ENCODE data around the gene RBM23. TPM values are rescaled to one million over a fixed set of nuclear protein-coding genes. Genes with fewer than 3 reads are reported as not detected.
"Not testable (repeated sequence)": the region's sequence is repeated elsewhere in the genome, so short reads cannot be mapped to it uniquely, and the experiment has no call there.

Gene RBM23
- total RNA-seq, 1 experiment from 2014 or later = 64.1 TPM

GRCh38 chr14:22919601-22919921, 612 bp upstream of the RBM23 start:
- no peak for DNase-seq (ENCODE audit: low spot score)

GRCh38 chr14:22915886-22916521, 2.9 kb downstream of the RBM23 start:
- DNase-seq (ENCODE audit: low spot score) = no peak

GRCh38 chr14:22914836-22915235, 4.1 kb downstream of the RBM23 start:
- DNase-seq (ENCODE audit: low spot score) = not testable (repeated sequence)

GRCh38 chr14:22910916-22911315, 8.0 kb downstream of the RBM23 start:
- DNase-seq (ENCODE audit: low spot score) = no peak

- DNase-seq (ENCODE audit: low spot score) = no peak
Observed at GRCh38 chr14:22908601-22909000, 10.3 kb downstream of the RBM23 start.

- no peak for DNase-seq (ENCODE audit: low spot score)
Observed at GRCh38 chr14:22907429-22907828, 11.5 kb downstream of the RBM23 start.

GRCh38 chr14:22906073-22906472, 12.9 kb downstream of the RBM23 start:
- no peak for DNase-seq (ENCODE audit: low spot score)

- DNase-seq (ENCODE audit: low spot score) = no peak
Observed at GRCh38 chr14:22905627-22906026, 13.3 kb downstream of the RBM23 start.

- no peak for DNase-seq (ENCODE audit: low spot score)
Observed at GRCh38 chr14:22903742-22904087, 15.2 kb downstream of the RBM23 start.

- no peak for DNase-seq (ENCODE audit: low spot score)
Observed at GRCh38 chr14:22901799-22902198, 17.1 kb downstream of the RBM23 start.

GRCh38 chr14:22900081-22900799, 18.7 kb downstream of the RBM23 start:
- DNase-seq (ENCODE audit: low spot score) = peak; percentile 49

- DNase-seq (ENCODE audit: low spot score) = peak; percentile 30
Observed at GRCh38 chr14:22898302-22899090, 20.5 kb downstream of the RBM23 start.

GRCh38 chr14:22897357-22897756, 21.6 kb downstream of the RBM23 start:
- no peak for DNase-seq (ENCODE audit: low spot score)

GRCh38 chr14:22896760-22897159, 22.2 kb downstream of the RBM23 start:
- DNase-seq (ENCODE audit: low spot score) = no peak

- no peak for DNase-seq (ENCODE audit: low spot score)
Observed at GRCh38 chr14:22896356-22896755, 22.6 kb downstream of the RBM23 start.

GRCh38 chr14:22895402-22895801, 23.5 kb downstream of the RBM23 start:
- no peak for DNase-seq (ENCODE audit: low spot score)

- no peak for DNase-seq (ENCODE audit: low spot score)
Observed at GRCh38 chr14:22893706-22894105, 25.2 kb downstream of the RBM23 start.

- DNase-seq (ENCODE audit: low spot score) = no peak
Observed at GRCh38 chr14:22892488-22892887, 26.5 kb downstream of the RBM23 start.

- DNase-seq (ENCODE audit: low spot score) = no peak
Observed at GRCh38 chr14:22890416-22890815, 28.5 kb downstream of the RBM23 start.

- no peak for DNase-seq (ENCODE audit: low spot score)
Observed at GRCh38 chr14:22888662-22889061, 30.3 kb downstream of the RBM23 start.

- DNase-seq (ENCODE audit: low spot score) = no peak
Observed at GRCh38 chr14:22887990-22888378, 31.0 kb downstream of the RBM23 start.

- no peak for DNase-seq (ENCODE audit: low spot score)
Observed at GRCh38 chr14:22887260-22887989, 31.5 kb downstream of the RBM23 start.
